Neural cell (in vitro differentiated cells): ENCODE data around the gene KIFAP3. TPM values are rescaled to one million over a fixed set of nuclear protein-coding genes. Genes with fewer than 3 reads are reported as not detected.

Experiments used
- H2AFZ ChIP-seq: fragments of 200-600, 300-800 bp; sonication (generic), shearing (Covaris generic); 2 replicates; pipeline ENCODE4 v1.6.0; 2014; ENCODE audit warnings: low read depth, mild to moderate bottlenecking, antibody characterized with exemption, low read length, moderate library complexity
- H3F3A ChIP-seq: fragments of 200-600 bp; shearing (Covaris generic); 2 replicates; pipeline ENCODE4 v1.6.1; 2016; ENCODE audit warnings: mild to moderate bottlenecking, moderate library complexity, mixed read lengths, antibody characterized with exemption, low read length; ENCODE audit not compliant: insufficient read depth, poor library complexity, severe bottlenecking
- H3K27ac ChIP-seq: fragments of 200-600, 300-800 bp; sonication (generic), shearing (Covaris generic); 2 replicates; pipeline ENCODE4 v1.5.1; 2014; ENCODE audit warnings: mild to moderate bottlenecking, low read length, moderate library complexity
- H3K27me3 ChIP-seq: fragments of 300-800, 200-600 bp; sonication (generic), shearing (Covaris generic); 2 replicates; pipeline ENCODE4 v1.6.0; 2014; ENCODE audit warnings: mild to moderate bottlenecking, low read depth, low read length, moderate library complexity; ENCODE audit not compliant: insufficient read depth
- H3K36me3 ChIP-seq: fragments of 300-800, 200-600 bp; sonication (generic), shearing (Covaris generic); 2 replicates; pipeline ENCODE4 v1.5.1; 2014; ENCODE audit warnings: mild to moderate bottlenecking, antibody characterized with exemption, low read length, moderate library complexity; ENCODE audit not compliant: insufficient read depth
- H3K4me2 ChIP-seq: fragments of 300-800, 200-600 bp; sonication (generic), shearing (Covaris generic); 2 replicates; pipeline ENCODE4 v1.6.0; 2014; ENCODE audit warnings: mild to moderate bottlenecking, low read length
- H3K4me3 ChIP-seq: fragments of 300-800, 200-600 bp; sonication (generic), shearing (Covaris generic); 2 replicates; pipeline ENCODE4 v1.5.1; 2014; ENCODE audit warnings: mild to moderate bottlenecking, low read length, moderate library complexity
- H3K79me2 ChIP-seq: fragments of 200-600 bp; shearing (Covaris generic); replicated peaks from 2 replicates; pipeline ENCODE4 v1.6.0; 2014; ENCODE audit warnings: mild to moderate bottlenecking, low read length, moderate library complexity; ENCODE audit not compliant: insufficient read depth
- H3K9ac ChIP-seq: fragments of 300-800, 200-600 bp; sonication (generic), shearing (Covaris generic); 2 replicates; pipeline ENCODE4 v1.6.1; 2016; ENCODE audit warnings: mild to moderate bottlenecking, low read length, mixed read lengths
- H3K9me2 ChIP-seq: fragments of 200-600 bp; shearing (Covaris generic); 2 replicates; pipeline ENCODE4 v1.6.1; 2016; ENCODE audit warnings: mild to moderate bottlenecking, low read length, mixed read lengths; ENCODE audit not compliant: insufficient read depth
- H3K9me3 ChIP-seq: fragments of 200-600, 300-800 bp; sonication (generic), shearing (Covaris generic); 2 replicates; pipeline ENCODE4 v1.6.1; 2016; ENCODE audit warnings: mild to moderate bottlenecking, mixed run types, low read length, moderate library complexity, mixed read lengths
- H4K20me1 ChIP-seq: fragments of 200-600 bp; shearing (Covaris generic); 2 replicates; pipeline ENCODE4 v1.6.1; 2016; ENCODE audit warnings: mild to moderate bottlenecking, mixed run types; ENCODE audit not compliant: insufficient read depth
- CTCF ChIP-seq: fragments of 450-650 bp; IDR thresholded peaks from 2 replicates; pipeline ENCODE4 v1.5.1; 2014; ENCODE audit warnings: antibody characterized with exemption, mild to moderate bottlenecking, moderate library complexity; ENCODE audit not compliant: poor library complexity, severe bottlenecking
- EP300 ChIP-seq: fragments of 450-650 bp; conservative IDR thresholded peaks from 2 replicates; pipeline ENCODE4 v1.6.1; 2014; ENCODE audit warnings: antibody characterized with exemption, mild to moderate bottlenecking, moderate library complexity; ENCODE audit not compliant: poor library complexity, severe bottlenecking
- EZH2 ChIP-seq: fragments of 200-600, 300-800 bp; shearing (Covaris generic), sonication (generic); IDR thresholded peaks from 2 replicates; pipeline ENCODE4 v1.6.1; 2014; ENCODE audit warnings: antibody characterized with exemption, low read length, borderline replicate concordance, mild to moderate bottlenecking; ENCODE audit not compliant: insufficient read depth, poor library complexity, severe bottlenecking
- MXI1 ChIP-seq: fragments of 450-650 bp; conservative IDR thresholded peaks from 2 replicates; pipeline ENCODE4 v1.6.1; 2014; ENCODE audit warnings: antibody characterized with exemption, mild to moderate bottlenecking; ENCODE audit not compliant: poor library complexity, severe bottlenecking
- POLR2AphosphoS5 ChIP-seq: IDR thresholded peaks from 2 replicates; pipeline ENCODE4 v1.6.1; 2012
- RAD21 ChIP-seq: fragments of 450-650 bp; conservative IDR thresholded peaks from 2 replicates; pipeline ENCODE4 v1.6.1; 2014; ENCODE audit warnings: antibody characterized with exemption, mild to moderate bottlenecking, moderate library complexity
- REST ChIP-seq: IDR thresholded peaks from 2 replicates; pipeline ENCODE4 v1.6.1; 2012; ENCODE audit warnings: borderline replicate concordance
- SMC3 ChIP-seq: fragments of 450-650 bp; conservative IDR thresholded peaks from 2 replicates; pipeline ENCODE4 v1.6.1; 2014; ENCODE audit warnings: antibody characterized with exemption, mild to moderate bottlenecking, moderate library complexity; ENCODE audit not compliant: poor library complexity
- TAF1 ChIP-seq: IDR thresholded peaks from 2 replicates; pipeline ENCODE4 v1.6.1; 2012; ENCODE audit warnings: low read depth
- polyA plus RNA-seq: library from polyadenylated mRNA; depleted of rRNA; stranded (reverse); fragments of >200 nt; gene quantifications from 2 replicates; pipeline ENCODE4 v1.2.3, GENCODE V29; 2014

The KIFAP3 gene
- polyA plus RNA-seq, 1 donor from 2014 or later, result 256 TPM

GRCh38 chr1:169892927-169893644 is 181.4 kb downstream of the KIFAP3 start:
- H3K9me3 ChIP-seq, result no peaks in the 10 kb centered on the region
- H3K27ac ChIP-seq, result peak overlapping the region; percentile 86
- no peaks in the 10 kb centered on the region for H4K20me1 ChIP-seq
- peak overlapping the region; percentile 86 for H3K4me3 ChIP-seq
- TF ChIP-seq EZH2 (no peak), TAF1 (no peak), CTCF (no peak), REST (peak; percentile 51), POLR2AphosphoS5 (no peak), SMC3 (no peak), RAD21 (peak; percentile 24), MXI1 (peak; percentile 30), EP300 (no peak)
- no peaks in the 10 kb centered on the region for H3K27me3 ChIP-seq
- peak overlapping the region; percentile 92 for H3K9ac ChIP-seq
- no peaks in the 10 kb centered on the region for H3K9me2 ChIP-seq
- H2AFZ ChIP-seq, result peak overlapping the region; percentile 82
- H3K4me2 ChIP-seq, result peak overlapping the region; percentile 45
- H3K36me3 ChIP-seq, result no peaks in the 10 kb centered on the region
- no peaks in the 10 kb centered on the region for H3F3A ChIP-seq
- H3K79me2 ChIP-seq, result peaks cover 12% of the 10 kb centered on the region

- Histone ChIP-seq H3K9me2 (no peaks in the 10 kb centered on the region), H3K36me3 (no peaks in the 10 kb centered on the region), H2AFZ (peak overlapping the region; percentile 82), H3K79me2 (peaks cover 12% of the 10 kb centered on the region), H3K9ac (peak overlapping the region; percentile 92), H3K9me3 (no peaks in the 10 kb centered on the region), H3K27ac (peak overlapping the region; percentile 86), H3F3A (no peaks in the 10 kb centered on the region), H3K4me3 (peak overlapping the region; percentile 86), H3K27me3 (no peaks in the 10 kb centered on the region), H4K20me1 (no peaks in the 10 kb centered on the region), H3K4me2 (peak overlapping the region; percentile 45)
- TF ChIP-seq MXI1, result no peak
- no peak for TF ChIP-seq EZH2
- TF ChIP-seq POLR2AphosphoS5, result no peak
- TF ChIP-seq EP300, result no peak
- TF ChIP-seq SMC3, result no peak
- no peak for TF ChIP-seq TAF1
- TF ChIP-seq REST, result no peak
- no peak for TF ChIP-seq RAD21
These were observed 182.1 kb downstream of the KIFAP3 start for GRCh38 chr1:169892176-169892926.
